ENCODE data around the gene MYO1A.

DNA sequence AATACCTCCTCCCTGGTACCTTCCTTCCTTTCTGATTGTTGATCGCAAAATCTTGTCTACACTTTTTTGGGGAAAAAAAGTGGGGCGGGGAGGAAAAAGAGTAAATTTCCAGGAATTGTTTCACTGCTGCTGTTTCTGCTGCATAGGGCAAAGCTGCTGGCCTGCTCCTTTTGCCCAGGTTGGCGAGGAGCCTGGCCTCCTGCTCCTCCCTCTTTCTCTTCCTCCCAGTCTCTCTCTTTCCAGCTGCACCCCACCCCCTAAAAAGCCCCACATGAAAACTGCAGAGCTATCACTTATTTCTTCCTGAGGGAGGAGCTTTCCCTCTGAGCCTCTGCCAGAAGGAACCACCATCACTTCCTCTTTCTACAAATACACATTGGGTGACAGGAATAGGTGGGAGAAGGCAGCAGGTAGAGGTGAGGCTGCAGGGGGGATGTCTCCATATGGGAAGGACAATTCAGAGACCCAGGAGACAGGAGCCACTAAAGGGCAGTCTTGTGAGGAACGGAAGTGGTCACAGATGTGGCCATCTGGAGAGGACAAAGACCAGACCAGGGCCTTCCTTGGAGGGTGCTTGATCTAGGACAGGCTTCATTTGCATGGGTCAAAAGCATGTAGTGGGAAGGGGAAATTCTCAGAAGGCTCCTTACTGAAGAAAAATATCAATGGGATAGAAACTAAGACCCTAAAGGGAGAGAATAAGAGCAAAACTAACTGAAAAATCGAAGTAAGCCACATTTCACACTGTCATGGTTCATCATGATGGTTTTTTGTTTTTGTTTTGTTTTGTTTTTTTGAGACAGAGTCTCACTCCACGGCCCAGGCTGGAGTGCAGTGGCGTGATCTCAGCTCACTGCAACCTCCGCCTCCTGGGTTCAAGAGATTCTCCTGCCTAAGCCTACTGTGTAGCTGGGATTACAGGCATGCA is 58.3 kb downstream of the MYO1A start:
- TF ChIP-seq, protein P1, sequence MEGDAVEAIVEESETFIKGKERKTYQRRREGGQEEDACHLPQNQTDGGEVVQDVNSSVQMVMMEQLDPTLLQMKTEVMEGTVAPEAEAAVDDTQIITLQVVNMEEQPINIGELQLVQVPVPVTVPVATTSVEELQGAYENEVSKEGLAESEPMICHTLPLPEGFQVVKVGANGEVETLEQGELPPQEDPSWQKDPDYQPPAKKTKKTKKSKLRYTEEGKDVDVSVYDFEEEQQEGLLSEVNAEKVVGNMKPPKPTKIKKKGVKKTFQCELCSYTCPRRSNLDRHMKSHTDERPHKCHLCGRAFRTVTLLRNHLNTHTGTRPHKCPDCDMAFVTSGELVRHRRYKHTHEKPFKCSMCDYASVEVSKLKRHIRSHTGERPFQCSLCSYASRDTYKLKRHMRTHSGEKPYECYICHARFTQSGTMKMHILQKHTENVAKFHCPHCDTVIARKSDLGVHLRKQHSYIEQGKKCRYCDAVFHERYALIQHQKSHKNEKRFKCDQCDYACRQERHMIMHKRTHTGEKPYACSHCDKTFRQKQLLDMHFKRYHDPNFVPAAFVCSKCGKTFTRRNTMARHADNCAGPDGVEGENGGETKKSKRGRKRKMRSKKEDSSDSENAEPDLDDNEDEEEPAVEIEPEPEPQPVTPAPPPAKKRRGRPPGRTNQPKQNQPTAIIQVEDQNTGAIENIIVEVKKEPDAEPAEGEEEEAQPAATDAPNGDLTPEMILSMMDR (IDR thresholded peaks at IDR 0.05) = no peak
- no peak for TF ChIP-seq EZH2 (IDR thresholded peaks at IDR 0.05; ENCODE audit: borderline replicate concordance, insufficient read depth, low read depth, low read length, poor library complexity, severe bottlenecking)

Data from B cell (primary cell).